HG03060 (cell line): ENCODE results near the gene STK10.

Experiments
- ATAC-seq: cut with Tn5 transposase; IDR thresholded peaks from one replicate; pipeline ENCODE4 v1.9.1; 2021; ENCODE audit warnings: low read depth, moderate number of reproducible peaks; ENCODE audit not compliant: unreplicated experiment

Gene STK10

DNA sequence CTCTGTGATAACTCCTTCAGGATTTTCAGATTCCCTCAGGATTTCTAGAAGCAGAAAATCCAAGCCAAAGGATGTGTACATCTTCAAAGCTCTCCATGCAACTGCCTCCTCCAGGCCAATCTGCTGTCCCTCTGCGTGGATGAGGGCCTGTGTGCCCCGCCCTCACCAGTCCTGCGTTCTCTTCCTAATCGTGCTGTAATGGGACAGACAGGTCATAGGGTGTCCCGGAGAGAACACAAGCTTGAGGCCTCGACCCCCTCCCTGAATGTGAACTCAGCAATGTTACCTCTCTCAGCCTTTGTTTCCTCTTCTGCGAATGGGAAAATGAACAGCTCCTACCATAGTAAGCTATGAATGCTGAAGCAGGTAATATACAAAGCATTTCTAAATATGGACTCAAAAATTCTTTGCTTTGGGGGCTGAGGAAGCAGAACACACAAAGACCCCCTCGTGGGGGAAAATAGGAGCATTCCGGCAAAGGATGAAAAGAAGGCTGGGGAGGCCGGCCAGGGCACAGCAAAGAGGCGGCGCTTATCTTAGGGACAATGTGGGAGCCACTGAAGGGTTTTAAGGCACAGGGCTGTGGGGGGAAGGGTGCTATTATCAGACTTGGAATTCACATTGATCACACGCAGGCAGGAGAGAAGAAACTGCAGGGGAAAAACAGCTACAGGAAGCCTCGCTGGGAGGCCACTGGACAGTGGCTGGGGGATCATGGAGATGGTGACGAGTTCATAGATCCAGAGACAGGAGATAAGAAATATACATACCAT lies 124.4 kb downstream of the STK10 start:
- ATAC-seq = no peak

DNA sequence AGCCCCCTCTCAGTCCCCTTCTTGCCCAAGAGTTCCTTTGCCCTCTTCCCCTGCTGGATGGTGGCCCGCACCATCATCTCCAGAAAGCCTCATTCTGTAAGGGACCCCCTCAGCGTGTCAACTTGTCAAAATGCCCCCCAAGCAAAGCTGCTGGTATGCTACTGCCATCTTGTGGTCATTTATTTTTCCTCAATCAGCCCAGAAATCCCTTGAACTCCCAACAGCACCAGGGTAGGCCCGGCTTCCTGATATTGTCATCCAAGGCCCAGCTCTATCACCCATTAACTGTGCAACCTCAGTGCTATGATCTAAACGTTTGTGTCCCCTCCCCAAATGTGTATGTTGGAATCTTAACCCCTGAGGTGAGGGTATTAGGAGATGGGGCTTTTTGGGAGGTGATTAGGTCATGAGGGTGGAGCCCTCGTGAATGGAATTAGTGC lies 128.3 kb downstream of the STK10 start:
- ATAC-seq = no peak

DNA sequence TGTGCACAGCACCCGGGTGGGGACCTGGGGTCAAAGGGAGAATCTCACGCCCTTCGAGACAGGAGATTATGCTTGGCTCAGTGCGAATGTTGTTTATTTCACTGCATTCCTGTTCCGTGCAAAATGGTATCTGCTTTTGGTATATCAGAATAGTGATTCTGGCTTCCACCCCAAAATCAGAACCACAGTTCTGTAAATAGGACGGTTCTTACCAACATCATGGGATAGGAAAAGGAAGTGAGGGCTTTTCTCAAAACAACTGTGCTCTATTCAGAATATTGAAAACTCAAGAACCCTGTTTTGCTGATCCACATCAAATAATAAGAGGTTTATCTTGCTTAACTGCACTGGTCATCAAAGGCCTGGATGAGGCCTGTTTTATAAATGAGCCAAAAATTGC lies 129.9 kb downstream of the STK10 start:
- no peak for ATAC-seq

DNA sequence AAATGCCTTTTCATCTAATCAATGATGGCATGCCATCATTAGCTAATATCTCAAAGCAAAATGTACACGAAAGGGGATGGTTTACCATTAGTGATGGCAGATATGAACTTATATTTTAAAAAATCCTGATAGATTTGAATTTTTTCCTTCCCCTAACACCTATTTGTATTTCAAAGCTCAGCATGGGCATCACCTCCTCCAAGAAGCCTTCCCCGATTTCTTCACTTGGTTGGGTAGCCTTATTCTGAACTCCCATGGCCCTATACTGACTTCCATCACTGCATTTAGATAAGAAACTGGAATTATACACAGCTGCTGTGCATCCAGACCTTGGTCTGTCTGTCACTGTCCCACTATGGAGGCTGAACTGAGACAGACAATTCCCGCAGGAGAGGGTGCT lies 132.0 kb downstream of the STK10 start:
- no peak for ATAC-seq

DNA sequence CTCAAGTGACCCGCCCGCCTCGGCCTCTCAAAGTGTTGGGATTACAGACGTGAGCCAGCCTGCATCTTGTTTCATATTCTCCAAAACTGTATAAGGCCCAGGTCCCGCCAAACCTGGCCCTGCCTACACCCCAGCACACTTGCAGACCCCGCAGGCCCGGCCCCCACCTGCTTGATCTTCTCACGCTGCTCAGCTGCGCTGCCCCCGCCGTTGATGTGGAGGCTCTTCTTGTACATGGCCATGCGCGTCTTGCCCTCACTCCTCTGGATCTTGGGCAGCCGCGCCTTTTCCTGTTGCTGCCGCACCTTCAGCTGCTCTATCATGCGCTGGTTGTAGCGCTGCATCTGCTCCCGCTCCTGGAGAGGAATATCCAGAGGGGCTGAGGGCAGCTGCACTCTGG lies 132.6 kb downstream of the STK10 start:
- ATAC-seq = no peak

DNA sequence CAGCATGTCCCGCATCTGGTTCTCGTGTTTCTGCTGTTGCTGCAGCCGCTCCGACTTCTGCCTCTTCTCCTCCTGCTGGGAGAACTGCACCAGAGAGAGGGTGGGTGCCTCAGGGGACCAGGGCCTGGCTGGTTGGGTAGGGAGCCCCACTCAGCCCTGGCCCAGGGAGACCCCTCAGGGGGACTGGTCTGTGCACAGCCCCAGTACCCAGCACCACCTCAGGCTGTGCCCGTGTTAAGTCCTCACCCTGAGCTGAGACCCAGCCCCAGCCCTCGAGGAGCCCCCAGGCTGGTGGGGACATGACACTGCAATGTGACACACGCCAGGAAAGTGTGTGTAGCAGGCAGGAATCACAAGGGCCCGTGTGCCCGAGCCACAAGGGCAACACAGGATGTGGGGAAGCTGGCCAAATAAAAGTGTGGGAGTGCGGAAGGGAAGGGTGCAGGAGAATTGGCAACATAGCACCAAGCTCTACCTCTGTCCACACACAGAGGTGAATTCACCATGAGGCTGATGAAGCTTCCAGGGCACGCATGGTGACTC lies 133.3 kb downstream of the STK10 start:
- no peak for ATAC-seq

DNA sequence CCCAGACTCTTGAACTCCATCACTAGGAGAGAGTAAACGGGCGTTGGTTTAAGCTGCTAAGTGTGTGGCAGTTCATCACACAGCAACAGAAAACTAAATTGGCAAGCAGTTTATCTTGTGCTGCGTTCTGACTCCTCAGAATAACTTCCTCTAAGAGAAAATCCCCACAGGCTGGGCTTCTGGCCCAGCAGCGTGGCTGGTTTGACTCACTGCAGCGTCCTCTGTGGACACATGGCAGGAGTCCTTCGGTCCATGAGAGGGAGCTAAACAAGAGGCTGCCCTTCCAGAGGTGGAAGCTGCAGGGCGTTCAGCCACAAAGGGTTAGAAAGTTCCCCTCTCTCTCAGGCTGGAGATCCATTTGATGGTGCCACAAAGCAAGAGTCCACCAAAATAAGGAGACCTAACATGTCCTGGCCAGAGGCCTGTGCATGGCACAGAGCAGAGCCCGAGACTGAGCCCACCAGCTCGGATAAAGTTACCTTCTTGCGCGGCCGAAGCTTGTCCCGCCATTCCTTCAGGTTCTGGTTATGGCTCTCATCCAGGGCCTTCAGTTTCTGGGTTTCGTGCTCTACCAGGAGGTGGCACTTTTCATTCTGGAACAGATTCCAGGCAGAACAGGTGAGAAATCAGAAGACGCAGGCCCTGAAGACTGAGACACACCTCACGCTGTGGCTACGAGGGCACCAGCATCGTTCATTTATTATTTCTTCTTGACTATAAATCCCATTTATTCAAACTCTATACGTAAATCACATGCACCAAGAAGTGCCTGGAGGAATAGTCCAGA lies 135.4 kb downstream of the STK10 start:
- ATAC-seq = no peak

DNA sequence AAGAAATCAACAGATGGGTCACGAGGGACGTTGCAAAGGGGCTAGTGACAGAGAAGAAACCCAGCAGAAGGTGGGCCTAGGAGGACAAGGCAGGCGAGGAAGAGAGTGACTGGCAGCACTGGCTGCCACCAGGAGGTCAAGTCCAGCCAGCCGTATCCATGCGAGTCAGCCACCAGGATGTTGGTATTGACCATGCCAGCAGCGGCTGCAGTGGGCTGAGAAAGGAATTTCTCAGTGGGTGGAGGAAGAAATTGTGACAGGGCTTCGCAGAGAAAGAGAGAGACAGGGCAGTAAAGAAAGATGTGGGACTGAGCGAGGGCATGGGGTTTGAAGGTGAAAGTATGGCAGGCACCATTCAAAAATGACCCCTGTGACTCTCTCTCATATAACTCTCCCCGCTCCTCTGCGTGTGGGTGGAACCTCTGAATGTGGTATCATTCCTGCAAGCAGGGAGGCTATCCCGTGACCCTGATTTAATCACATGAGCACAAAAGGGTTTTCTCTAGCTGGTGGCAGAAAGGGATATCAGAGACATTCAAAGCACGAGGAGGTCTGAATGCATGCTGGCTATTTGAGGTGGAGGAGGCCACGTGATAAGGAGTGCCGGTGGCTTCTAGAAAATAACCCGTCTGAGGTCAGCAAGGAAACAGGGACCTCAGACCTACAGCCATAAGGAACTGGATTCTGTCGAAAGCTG lies 136.2 kb downstream of the STK10 start:
- ATAC-seq = no peak

DNA sequence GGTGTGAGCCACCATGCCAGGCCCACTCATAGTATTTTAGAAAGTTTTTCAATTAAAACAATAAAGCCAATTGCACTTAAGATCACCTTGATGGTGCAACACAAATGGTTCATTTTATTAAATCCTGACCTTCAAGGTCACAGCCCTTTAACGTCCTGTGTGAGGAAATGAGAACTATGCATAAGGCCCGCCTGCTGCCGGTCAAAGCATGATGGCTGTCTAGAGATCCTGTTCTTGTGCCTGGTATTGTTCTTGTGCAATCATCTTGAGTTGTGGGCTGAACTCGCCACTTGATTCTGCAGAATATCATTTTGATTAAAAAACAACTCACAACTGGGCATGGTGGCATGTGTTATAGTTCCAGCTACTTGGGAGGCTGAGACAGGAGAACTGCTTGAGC lies 137.9 kb downstream of the STK10 start:
- no peak for ATAC-seq

DNA sequence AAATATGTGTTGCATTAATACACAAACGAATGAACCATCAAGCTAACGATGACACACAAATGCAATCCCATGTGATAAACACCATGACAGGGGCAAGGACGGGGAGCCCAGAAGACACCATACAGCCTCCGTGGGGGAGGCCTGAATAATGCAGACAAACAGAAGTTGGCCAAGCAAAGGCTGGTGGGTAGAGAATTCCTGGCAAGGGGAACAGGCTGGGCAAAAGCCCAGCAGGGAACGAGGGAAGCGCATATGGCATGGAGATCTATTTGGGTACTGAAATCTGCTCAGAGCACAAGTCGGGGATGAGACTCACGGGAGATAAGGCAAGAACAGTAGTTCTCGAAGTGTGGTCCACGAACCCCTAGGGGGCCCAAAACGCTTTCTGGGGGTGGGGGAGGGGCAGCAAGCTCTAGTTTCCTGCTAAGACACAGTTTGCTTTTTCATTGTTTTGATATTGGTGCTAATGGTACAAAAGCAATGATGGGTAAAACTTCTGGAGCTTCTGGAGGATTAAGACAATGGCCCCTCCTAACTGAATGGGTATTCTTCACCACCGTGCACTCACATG lies 138.7 kb downstream of the STK10 start:
- ATAC-seq = no peak

DNA sequence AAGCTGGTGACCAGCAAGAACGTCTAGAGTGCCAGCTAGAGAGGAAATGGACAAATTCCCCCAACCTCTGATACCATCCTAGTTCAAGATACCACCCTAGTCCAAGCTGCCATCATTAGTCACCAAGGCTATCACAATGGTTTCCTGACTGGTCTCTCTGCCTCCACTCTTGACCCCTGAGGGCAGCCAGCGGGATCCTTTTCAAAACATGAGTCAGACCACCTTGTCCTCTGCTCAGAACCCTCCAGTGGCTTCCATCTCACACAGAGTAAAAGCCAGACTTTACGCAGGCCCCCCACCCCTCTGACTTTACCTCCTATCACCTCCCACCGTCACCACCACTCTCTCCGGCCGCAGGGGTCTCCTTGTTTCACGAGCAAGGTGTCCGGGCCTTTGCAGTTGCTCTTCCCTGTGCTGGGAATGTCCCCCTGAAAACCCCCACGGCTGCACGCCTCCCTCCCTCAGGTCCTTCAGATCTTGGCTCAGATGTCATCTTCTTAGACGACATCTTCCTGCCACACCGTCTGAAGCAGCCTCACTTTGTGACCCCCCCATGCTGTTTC lies 139.4 kb downstream of the STK10 start:
- no peak for ATAC-seq

DNA sequence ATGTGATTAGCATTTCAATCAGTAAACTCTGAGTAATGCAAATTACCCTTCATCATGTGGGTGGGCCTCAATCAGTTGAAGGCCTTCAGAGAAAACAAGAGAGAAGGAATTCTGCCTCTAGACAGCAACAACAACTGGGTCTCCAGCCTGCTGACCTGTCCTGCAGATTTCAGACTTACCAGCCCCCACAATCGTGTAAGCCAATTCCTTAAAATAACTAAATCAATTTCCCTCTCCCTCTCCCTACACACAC lies 139.9 kb downstream of the STK10 start:
- no peak for ATAC-seq

DNA sequence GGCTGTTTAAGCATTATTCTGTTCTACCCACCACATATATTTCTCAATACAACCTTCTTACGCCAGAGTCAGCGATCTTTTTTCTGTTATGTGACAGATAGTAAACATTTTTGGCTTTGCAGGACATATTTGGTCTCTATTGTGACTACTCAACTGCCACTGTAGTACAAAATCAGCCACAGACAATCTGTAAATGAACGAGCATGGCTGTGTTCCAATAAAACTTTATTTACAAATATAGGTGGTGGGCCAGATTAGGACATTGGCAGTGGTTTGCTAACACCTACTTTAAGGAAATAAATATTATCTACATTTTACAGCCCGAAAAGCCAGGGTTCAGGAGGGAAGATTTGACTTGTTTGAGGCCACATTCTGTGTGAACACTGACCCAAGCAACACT lies 141.4 kb downstream of the STK10 start:
- no peak for ATAC-seq

DNA sequence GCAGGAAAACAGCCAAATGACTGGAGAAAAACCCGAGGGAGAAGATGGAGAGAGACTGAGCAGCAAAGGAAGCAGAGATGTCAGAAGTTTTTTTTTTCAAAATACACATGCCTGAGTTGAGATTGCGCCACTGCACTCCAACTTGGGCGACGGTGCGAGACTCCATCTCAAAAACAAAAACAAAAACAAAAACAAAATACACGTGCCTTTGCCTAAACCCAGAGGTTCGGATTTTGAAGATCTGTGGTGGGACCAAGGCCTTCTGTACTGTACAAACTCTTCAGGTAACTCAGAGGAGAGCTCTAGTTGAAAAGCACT lies 142.8 kb downstream of the STK10 start:
- ATAC-seq = no peak

DNA sequence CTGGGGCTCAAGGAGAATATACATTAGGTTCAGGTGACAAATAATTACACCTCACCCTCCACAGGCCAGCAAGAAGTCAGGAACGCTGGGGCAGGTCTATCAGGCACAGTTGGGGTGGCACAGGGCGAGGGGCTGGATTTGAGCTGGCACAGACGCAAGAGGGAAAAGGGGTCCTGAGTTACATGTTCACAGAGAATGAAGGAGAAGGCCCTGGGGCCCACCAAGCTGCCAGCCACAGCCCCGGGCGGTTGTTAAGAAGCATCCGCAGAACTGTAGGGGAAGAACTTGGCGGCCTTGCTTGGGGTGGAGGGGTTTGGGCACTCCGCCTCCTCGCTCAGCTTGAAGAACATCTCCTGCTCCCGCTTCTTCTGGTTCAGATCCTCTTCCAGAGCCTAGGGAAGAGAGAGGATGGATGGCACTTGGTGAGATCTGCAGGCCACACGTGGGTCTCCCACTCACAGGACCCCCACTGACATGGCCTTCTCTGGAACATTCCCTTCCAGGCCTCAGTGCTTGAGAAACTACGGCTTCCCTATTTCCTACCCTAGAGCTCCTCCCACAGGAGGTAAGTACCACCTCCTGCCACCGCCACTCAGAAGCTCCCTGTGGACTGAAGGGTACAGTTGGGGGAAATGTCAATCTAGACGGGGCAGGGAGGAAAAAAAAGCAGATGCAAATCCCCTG lies 143.3 kb downstream of the STK10 start:
- ATAC-seq = no peak

DNA sequence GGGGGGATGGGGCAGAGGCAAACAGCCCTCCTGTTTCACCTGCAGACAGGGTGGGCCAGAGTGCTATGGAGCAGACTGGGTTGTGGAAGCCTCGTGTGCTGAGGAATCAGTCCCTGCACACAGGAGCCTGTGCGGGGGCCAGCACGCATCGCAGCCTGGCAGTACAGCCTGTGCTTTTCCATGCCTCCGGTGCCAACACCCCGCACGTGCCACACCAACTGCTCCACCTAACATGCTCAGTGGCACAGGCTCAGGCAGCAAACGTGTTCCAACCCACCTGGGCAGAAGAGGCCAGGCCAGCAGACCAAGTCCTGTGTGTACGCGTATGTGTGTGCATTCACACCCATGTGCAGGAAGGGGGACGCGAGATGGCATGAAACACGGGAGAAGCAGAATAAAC lies 144.2 kb downstream of the STK10 start:
- no peak for ATAC-seq

DNA sequence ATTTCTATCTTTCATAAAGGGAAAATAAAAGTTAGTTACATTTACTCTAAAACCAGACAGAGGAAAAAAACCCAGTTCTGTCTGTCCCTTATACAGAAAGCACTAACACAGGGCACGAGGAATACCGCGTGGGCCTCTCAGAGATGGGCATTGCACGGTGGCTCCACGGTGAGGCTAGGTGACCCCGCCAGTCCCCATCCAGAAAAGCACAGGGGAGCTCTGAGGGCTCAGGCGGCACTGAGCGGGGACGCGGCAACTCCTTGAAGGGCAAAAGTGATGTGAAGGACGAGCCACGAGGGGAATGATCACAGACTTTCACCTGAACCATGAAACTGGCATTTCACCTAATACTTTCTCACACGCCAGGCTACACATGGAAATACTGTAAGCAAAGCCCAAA lies 145.8 kb downstream of the STK10 start:
- no peak for ATAC-seq

DNA sequence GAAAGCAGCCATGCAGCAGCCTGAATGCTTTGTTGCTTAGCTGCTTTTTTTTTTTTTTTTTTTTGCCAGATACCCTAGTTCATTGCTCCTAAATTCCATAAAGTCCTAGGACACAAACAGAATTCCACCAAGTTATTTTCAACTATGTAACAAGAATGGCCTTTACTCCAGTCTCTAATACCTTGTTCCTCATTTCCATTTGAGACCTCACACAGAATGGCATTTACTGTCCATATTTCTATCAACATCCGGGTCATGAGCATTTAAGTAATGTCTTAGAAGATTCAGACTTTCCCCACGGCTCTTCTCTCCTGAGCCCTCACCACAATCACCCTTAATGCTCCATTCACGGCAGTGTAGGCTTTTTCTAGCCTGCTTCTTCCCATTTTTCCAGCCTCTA lies 149.9 kb downstream of the STK10 start:
- no peak for ATAC-seq

DNA sequence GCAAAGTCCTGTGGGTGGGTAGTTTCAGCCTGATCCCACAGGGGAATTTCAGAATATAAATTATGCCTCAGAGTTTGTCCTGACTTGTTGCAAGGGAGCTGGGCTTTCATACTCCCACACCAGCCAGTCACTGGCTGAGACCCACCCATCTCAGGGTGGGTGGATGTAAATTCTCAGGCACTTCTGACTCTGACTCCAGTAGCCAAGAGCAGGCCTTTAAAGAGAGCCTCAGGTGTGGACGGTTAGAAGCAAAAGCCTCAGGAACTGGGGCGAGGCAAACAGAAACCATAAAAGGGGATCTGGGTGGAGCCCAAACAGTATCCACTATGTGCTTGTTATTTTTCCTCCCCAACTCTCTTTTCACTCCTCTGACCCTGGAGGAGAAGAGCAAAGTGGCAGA lies 153.0 kb downstream of the STK10 start:
- ATAC-seq = no peak

DNA sequence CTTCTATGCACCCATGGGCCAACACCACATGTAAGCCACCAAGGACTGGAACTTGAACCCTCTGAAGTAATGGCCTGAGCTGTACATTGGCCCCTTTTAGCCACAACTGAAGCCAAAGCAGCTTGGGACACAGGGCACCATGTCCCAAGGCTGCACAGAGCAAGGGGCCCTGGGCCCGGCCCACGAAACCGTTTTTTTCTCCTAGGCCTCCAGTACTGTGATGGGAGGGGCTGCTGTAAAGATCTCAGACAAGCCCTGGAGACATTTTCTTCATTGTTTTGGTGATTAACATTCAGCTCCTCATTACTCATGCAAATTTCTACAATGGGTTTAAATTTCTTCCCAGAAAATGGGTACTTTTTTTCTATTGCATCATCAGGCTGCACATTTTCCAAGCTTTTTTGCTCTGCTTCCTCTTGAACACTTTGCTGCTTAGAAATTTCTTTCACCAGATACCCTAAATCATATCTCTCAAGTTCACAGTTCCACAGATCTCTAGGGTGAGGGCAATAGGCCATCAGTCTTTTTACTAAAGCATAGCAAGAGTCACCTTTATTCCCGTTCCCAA lies 156.0 kb downstream of the STK10 start:
- ATAC-seq = no peak
